ENCODE data around the gene ZDHHC14.

Gene ZDHHC14

GRCh38 chr6:157607317-157608109 lies 226.5 kb downstream of the ZDHHC14 start:
- DNase-seq (ENCODE audit: low spot score), result no peak
- TF ChIP-seq CTCF (IDR thresholded peaks at IDR 0.05; ENCODE audit: extremely low read depth, missing control alignments), result no peak

- no peak for TF ChIP-seq CTCF (IDR thresholded peaks at IDR 0.05; ENCODE audit: extremely low read depth, missing control alignments)
- no peak for DNase-seq (ENCODE audit: low spot score)
These were observed 227.5 kb downstream of the ZDHHC14 start for GRCh38 chr6:157608221-157609075.

GRCh38 chr6:157609117-157609516 lies 228.1 kb downstream of the ZDHHC14 start:
- no peak for DNase-seq (ENCODE audit: low spot score)
- no peak for TF ChIP-seq CTCF (IDR thresholded peaks at IDR 0.05; ENCODE audit: extremely low read depth, missing control alignments)

GRCh38 chr6:157609556-157609955 lies 228.6 kb downstream of the ZDHHC14 start:
- no peak for TF ChIP-seq CTCF (IDR thresholded peaks at IDR 0.05; ENCODE audit: extremely low read depth, missing control alignments)
- no peak for DNase-seq (ENCODE audit: low spot score)

- no peak for TF ChIP-seq CTCF (IDR thresholded peaks at IDR 0.05; ENCODE audit: extremely low read depth, missing control alignments)
- DNase-seq (ENCODE audit: low spot score), result no peak
These were observed 229.5 kb downstream of the ZDHHC14 start for GRCh38 chr6:157610451-157610999.

GRCh38 chr6:157611406-157611805 lies 230.4 kb downstream of the ZDHHC14 start:
- no peak for DNase-seq (ENCODE audit: low spot score)
- TF ChIP-seq CTCF (IDR thresholded peaks at IDR 0.05; ENCODE audit: extremely low read depth, missing control alignments), result no peak
